GM12892 (cell line): ENCODE data around the gene SLCO1A2.

Experiments
- POLR2AphosphoS5 ChIP-seq: IDR thresholded peaks from 2 replicates; pipeline ENCODE4 v1.6.1; 2011; ENCODE audit warnings: low read depth, low read length, control low read depth
- TAF1 ChIP-seq: IDR thresholded peaks from 2 replicates; pipeline ENCODE4 v1.6.1; 2011; ENCODE audit warnings: low read depth, mild to moderate bottlenecking, control low read depth, low read length, borderline replicate concordance

GRCh38 chr12:21276826-21277225 is 57.9 kb downstream of the SLCO1A2 start:
- no peak for TF ChIP-seq POLR2AphosphoS5
- TF ChIP-seq TAF1, result no peak
